IMR-90 (cell line): ENCODE measurements around the gene SLC29A3.

Experiments used
- CEBPB ChIP-seq: IDR thresholded peaks from 2 replicates; pipeline ENCODE4 v1.6.1; 2012; ENCODE audit warnings: low read depth, low read length, improper control_type of control experiment
- CHD1 ChIP-seq: IDR thresholded peaks from 2 replicates; pipeline ENCODE4 v1.6.1; 2012; ENCODE audit warnings: low read depth, low read length, improper control_type of control experiment
- FOS ChIP-seq: fragments of 150-350 bp; IDR thresholded peaks from 2 replicates; pipeline ENCODE4 v1.6.1; 2016; ENCODE audit warnings: low read depth, low read length
- MAZ ChIP-seq: IDR thresholded peaks from 2 replicates; pipeline ENCODE4 v1.6.1; 2012; ENCODE audit warnings: low read depth, mild to moderate bottlenecking, low read length, improper control_type of control experiment, moderate library complexity, borderline replicate concordance
- MXI1 ChIP-seq: IDR thresholded peaks from 2 replicates; pipeline ENCODE4 v1.6.1; 2012; ENCODE audit warnings: low read depth, mild to moderate bottlenecking, low read length, moderate library complexity, borderline replicate concordance
- POLR2A ChIP-seq: IDR thresholded peaks from 2 replicates; pipeline ENCODE4 v1.6.1; 2012; ENCODE audit warnings: mild to moderate bottlenecking, low read depth, low read length
- RAD21 ChIP-seq: IDR thresholded peaks from 2 replicates; pipeline ENCODE4 v1.6.1; 2012; ENCODE audit warnings: low read length, improper control_type of control experiment
- RFX5 ChIP-seq: IDR thresholded peaks from 2 replicates; pipeline ENCODE4 v1.8.0; 2012; ENCODE audit warnings: low read depth, mild to moderate bottlenecking, low read length, moderate library complexity
- SMC3 ChIP-seq: fragments of 150-350 bp; IDR thresholded peaks from 2 replicates; pipeline ENCODE4 v1.6.1; 2016; ENCODE audit warnings: low read depth, mild to moderate bottlenecking, antibody characterized with exemption, low read length, moderate library complexity
- TF ChIP-seq, protein P1 (sequence below): conservative IDR thresholded peaks from 2 replicates; pipeline ENCODE4 v1.5.1; 2012; ENCODE audit warnings: mild to moderate bottlenecking, low read depth, low read length, improper control_type of control experiment
- TF ChIP-seq, protein P2 (sequence below): fragments of 150-350 bp; IDR thresholded peaks from 2 replicates; pipeline ENCODE4 v1.6.1; 2017; ENCODE audit warnings: mild to moderate bottlenecking, antibody characterized with exemption, low read length, low read depth

DNA sequence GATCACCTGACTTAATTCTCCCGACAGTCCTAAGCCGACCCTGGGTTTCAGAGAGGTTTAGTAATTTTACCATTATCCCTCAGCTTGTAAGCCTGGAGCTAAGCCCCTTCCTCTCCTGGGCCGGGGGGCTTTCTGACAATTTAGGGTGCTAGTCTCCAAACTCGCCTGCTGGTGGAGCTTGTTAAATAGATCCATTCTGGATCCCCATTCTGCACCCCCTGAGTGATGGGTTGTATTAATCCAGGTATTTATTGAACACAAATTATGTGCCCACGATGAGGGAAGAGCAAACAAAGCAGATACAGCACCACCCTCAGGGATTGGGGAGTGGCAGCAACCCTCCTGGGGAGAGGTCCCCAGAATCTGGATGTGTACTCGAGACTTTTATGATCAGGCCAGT, 1.3 kb upstream of the SLC29A3 start:
- TF ChIP-seq, protein P1, sequence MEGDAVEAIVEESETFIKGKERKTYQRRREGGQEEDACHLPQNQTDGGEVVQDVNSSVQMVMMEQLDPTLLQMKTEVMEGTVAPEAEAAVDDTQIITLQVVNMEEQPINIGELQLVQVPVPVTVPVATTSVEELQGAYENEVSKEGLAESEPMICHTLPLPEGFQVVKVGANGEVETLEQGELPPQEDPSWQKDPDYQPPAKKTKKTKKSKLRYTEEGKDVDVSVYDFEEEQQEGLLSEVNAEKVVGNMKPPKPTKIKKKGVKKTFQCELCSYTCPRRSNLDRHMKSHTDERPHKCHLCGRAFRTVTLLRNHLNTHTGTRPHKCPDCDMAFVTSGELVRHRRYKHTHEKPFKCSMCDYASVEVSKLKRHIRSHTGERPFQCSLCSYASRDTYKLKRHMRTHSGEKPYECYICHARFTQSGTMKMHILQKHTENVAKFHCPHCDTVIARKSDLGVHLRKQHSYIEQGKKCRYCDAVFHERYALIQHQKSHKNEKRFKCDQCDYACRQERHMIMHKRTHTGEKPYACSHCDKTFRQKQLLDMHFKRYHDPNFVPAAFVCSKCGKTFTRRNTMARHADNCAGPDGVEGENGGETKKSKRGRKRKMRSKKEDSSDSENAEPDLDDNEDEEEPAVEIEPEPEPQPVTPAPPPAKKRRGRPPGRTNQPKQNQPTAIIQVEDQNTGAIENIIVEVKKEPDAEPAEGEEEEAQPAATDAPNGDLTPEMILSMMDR = no peak
- no peak for TF ChIP-seq RAD21
- no peak for TF ChIP-seq RFX5
- TF ChIP-seq, protein P2, sequence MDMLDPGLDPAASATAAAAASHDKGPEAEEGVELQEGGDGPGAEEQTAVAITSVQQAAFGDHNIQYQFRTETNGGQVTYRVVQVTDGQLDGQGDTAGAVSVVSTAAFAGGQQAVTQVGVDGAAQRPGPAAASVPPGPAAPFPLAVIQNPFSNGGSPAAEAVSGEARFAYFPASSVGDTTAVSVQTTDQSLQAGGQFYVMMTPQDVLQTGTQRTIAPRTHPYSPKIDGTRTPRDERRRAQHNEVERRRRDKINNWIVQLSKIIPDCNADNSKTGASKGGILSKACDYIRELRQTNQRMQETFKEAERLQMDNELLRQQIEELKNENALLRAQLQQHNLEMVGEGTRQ = no peak
- no peak for TF ChIP-seq MAZ
- no peak for TF ChIP-seq SMC3
- no peak for TF ChIP-seq CEBPB
- no peak for TF ChIP-seq POLR2A
- TF ChIP-seq MXI1 = no peak
- TF ChIP-seq CHD1 = no peak
- TF ChIP-seq FOS = no peak
